Activated CD4-positive, alpha-beta memory T cell treated with anti-CD3 and anti-CD28 coated beads for 36 hours (primary cell): ENCODE results near the gene RFPL1. TPM values are rescaled to one million over a fixed set of nuclear protein-coding genes. Genes with fewer than 3 reads are reported as not detected.

Source experiments
- total RNA-seq, 2 experiments: library from RNA; stranded (reverse); gene quantifications; one replicate each; pipeline ENCODE4 v1.2.3, GENCODE V29; 2021

RFPL1 gene
- total RNA-seq, 2 experiments from 2014 or later, result not detected

Other genes with a start within 250 kb of the RFPL1 start
- gene EMID1, start 232.7 kb upstream of the RFPL1 start, total RNA-seq, result not detected
- 10 to 100 TPM; 20.2 to 21.1 TPM for gene RHBDD3, start 170.6 kb upstream of the RFPL1 start, total RNA-seq
- gene EWSR1, start 170.3 kb upstream of the RFPL1 start, total RNA-seq, result 100 to 1,000 TPM; 286 to 302 TPM
- gene GAS2L1, start 131.9 kb upstream of the RFPL1 start, total RNA-seq, result 1 to 10 TPM; 1.3 to 1.4 TPM
- under 1 TPM in 1 of 2 experiments, not detected in 1; 0.62 TPM for gene RASL10A, start 122.9 kb upstream of the RFPL1 start, total RNA-seq
- 10 to 100 TPM; 59.9 to 65.2 TPM for gene AP1B1, start 50.0 kb upstream of the RFPL1 start, total RNA-seq
- 1 to 10 TPM; 4.1 to 4.4 TPM for gene NEFH, start 41.6 kb downstream of the RFPL1 start, total RNA-seq
- 10 to 100 TPM; 52.0 to 54.6 TPM for gene THOC5, start 115.2 kb downstream of the RFPL1 start, total RNA-seq
- 10 to 100 TPM; 60.9 to 63.2 TPM for gene NIPSNAP1, start 142.5 kb downstream of the RFPL1 start, total RNA-seq
- gene NF2, start 165.1 kb downstream of the RFPL1 start, total RNA-seq, result 10 to 100 TPM; 40.4 to 44.2 TPM